HCT116 (cell line): ENCODE results near the gene KIAA1671.

Experiments used
- CEBPB ChIP-seq: IDR thresholded peaks from 2 replicates; pipeline ENCODE4 v1.6.1; 2012; ENCODE audit warnings: low read depth
- CTCF ChIP-seq, 3 experiments: fragments of 200-600 bp in 1 of 3; sonication (generic) in 1 of 3; IDR thresholded peaks in 2 of 3; conservative IDR thresholded peaks in 1 of 3; 2 replicates each; pipeline ENCODE4 v1.5.1; 2012 to 2017; ENCODE audit warnings: low read depth in 2 of 3, low read length in 2 of 3, antibody characterized with exemption in 1 of 3, borderline replicate concordance in 1 of 3, control low read depth in 1 of 3, mild to moderate bottlenecking in 1 of 3, mixed read lengths in 1 of 3, mixed run types in 1 of 3, moderate library complexity in 1 of 3; ENCODE audit not compliant: insufficient read depth in 1 of 3
- EGR1 ChIP-seq: IDR thresholded peaks from 2 replicates; pipeline ENCODE4 v1.6.1; 2012; ENCODE audit warnings: low read depth
- ELF1 ChIP-seq: IDR thresholded peaks from 2 replicates; pipeline ENCODE4 v1.6.1; 2012; ENCODE audit warnings: low read depth, borderline replicate concordance
- EZH2 ChIP-seq: fragments of 200-600 bp; sonication (generic); IDR thresholded peaks from 2 replicates; pipeline ENCODE4 v1.6.1; 2017; ENCODE audit warnings: antibody characterized with exemption, mixed run types
- EZH2phosphoT487 ChIP-seq: fragments of 200-600 bp; IDR thresholded peaks from 2 replicates; pipeline ENCODE4 v1.6.1; 2018; ENCODE audit warnings: antibody characterized with exemption, borderline replicate concordance
- FOSL1 ChIP-seq: IDR thresholded peaks from 2 replicates; pipeline ENCODE4 v1.6.1; 2012; ENCODE audit warnings: low read depth
- MAX ChIP-seq: IDR thresholded peaks from 2 replicates; pipeline ENCODE4 v1.6.1; 2012
- POLR2A ChIP-seq: IDR thresholded peaks from 2 replicates; pipeline ENCODE4 v1.7.0; 2011; ENCODE audit warnings: borderline replicate concordance; ENCODE audit not compliant: insufficient read depth, insufficient read length; ENCODE audit errors: extremely low read depth
- POLR2AphosphoS5 ChIP-seq: IDR thresholded peaks from 2 replicates; pipeline ENCODE4 v1.6.1; 2011; ENCODE audit warnings: mild to moderate bottlenecking, low read depth, low read length, moderate library complexity
- RAD21 ChIP-seq: IDR thresholded peaks from 2 replicates; pipeline ENCODE4 v1.6.1; 2012; ENCODE audit warnings: low read depth, mild to moderate bottlenecking
- REST ChIP-seq: IDR thresholded peaks from 2 replicates; pipeline ENCODE4 v1.6.1; 2012; ENCODE audit warnings: low read depth
- SIN3A ChIP-seq: IDR thresholded peaks from 2 replicates; pipeline ENCODE4 v1.6.1; 2012; ENCODE audit warnings: low read depth
- SRF ChIP-seq: IDR thresholded peaks from 2 replicates; pipeline ENCODE4 v1.6.1; 2012; ENCODE audit warnings: low read depth

GRCh38 chr22:25013607-25014006 lies 61.1 kb downstream of the KIAA1671 start:
- no peak for TF ChIP-seq CTCF (IDR thresholded peaks at IDR 0.05 in 2 of 3, conservative IDR thresholded peaks at IDR 0.05 in 1 of 3; ENCODE audit: borderline replicate concordance in 1 of 3, insufficient read depth in 1 of 3, low read depth in 2 of 3, low read length in 2 of 3)
- no peak for TF ChIP-seq FOSL1
- no peak for TF ChIP-seq EZH2phosphoT487
- no peak for TF ChIP-seq ELF1
- TF ChIP-seq MAX = no peak
- TF ChIP-seq POLR2A = no peak
- TF ChIP-seq POLR2AphosphoS5 = no peak
- no peak for TF ChIP-seq REST
- TF ChIP-seq CEBPB = no peak
- TF ChIP-seq EGR1 = no peak
- TF ChIP-seq RAD21 = no peak
- TF ChIP-seq SRF = no peak
- TF ChIP-seq SIN3A = no peak
- no peak for TF ChIP-seq EZH2
